Measurements from ENCODE around the gene AMBRA1.

DNA sequence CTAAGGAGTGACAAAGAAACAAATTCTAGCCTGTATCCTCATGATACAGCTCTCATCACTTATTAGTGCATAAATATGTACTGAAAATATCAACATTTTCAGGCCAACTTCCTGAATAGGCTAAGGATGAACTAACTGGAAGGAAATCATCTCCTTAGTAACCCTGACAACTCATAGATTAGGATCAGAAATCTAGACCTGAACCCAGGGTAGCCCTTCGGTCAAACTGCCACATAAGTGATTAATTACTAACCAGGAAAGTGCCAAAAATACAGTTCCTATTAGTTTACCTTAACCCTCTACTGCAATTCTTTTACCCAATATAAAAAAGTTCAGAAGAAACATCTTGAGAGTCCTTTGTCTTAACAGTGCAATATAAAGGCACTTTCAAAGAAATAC, 40.0 kb downstream of the AMBRA1 start:
- TF ChIP-seq, protein P1, sequence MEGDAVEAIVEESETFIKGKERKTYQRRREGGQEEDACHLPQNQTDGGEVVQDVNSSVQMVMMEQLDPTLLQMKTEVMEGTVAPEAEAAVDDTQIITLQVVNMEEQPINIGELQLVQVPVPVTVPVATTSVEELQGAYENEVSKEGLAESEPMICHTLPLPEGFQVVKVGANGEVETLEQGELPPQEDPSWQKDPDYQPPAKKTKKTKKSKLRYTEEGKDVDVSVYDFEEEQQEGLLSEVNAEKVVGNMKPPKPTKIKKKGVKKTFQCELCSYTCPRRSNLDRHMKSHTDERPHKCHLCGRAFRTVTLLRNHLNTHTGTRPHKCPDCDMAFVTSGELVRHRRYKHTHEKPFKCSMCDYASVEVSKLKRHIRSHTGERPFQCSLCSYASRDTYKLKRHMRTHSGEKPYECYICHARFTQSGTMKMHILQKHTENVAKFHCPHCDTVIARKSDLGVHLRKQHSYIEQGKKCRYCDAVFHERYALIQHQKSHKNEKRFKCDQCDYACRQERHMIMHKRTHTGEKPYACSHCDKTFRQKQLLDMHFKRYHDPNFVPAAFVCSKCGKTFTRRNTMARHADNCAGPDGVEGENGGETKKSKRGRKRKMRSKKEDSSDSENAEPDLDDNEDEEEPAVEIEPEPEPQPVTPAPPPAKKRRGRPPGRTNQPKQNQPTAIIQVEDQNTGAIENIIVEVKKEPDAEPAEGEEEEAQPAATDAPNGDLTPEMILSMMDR (IDR thresholded peaks at IDR 0.05): no peak
- TF ChIP-seq POLR2AphosphoS5 (IDR thresholded peaks at IDR 0.05) (no peak), EP300 (IDR thresholded peaks at IDR 0.05) (no peak), POLR2A (IDR thresholded peaks at IDR 0.05) (no peak)
